BE2C (cell line): ENCODE data around the gene HS6ST2.

Experiments used
- DNase-seq: peaks from one replicate; pipeline ENCODE4 v3.0.0-alpha.2; 2020
- H3K27me3 ChIP-seq: fragments of 250-450 bp; sonication (Bioruptor Pico); 2 replicates; pipeline ENCODE4 v1.5.1; 2020; ENCODE audit warnings: mild to moderate bottlenecking
- H3K36me3 ChIP-seq: fragments of 250-450 bp; sonication (Bioruptor Pico); 2 replicates; pipeline ENCODE4 v1.5.1; 2020; ENCODE audit warnings: mild to moderate bottlenecking
- H3K4me1 ChIP-seq: fragments of 250-450 bp; sonication (Bioruptor Pico); 2 replicates; pipeline ENCODE4 v1.5.1; 2020
- H3K4me3 ChIP-seq: 2 replicates; pipeline ENCODE4 v1.5.1; 2011; ENCODE audit warnings: low read depth, low read length
- H3K9me3 ChIP-seq: fragments of 250-450 bp; sonication (Bioruptor Pico); 2 replicates; pipeline ENCODE4 v1.5.1; 2020
- CTCF ChIP-seq: IDR thresholded peaks from 2 replicates; pipeline ENCODE4 v1.5.1; 2012; ENCODE audit warnings: mild to moderate bottlenecking, low read depth, low read length

The HS6ST2 gene

GRCh38 chrX:132778917-132779316 lies 179.5 kb downstream of the HS6ST2 start:
- Histone ChIP-seq H3K27me3 (no peaks in the 10 kb centered on the region), H3K4me3 (no peak overlapping the region), H3K9me3 (no peaks in the 10 kb centered on the region), H3K4me1 (no peaks in the 10 kb centered on the region), H3K36me3 (no peaks in the 10 kb centered on the region)
- no peak for TF ChIP-seq CTCF
- no peak for DNase-seq

- H3K4me1 ChIP-seq, result no peaks in the 10 kb centered on the region
- no peak for TF ChIP-seq CTCF
- DNase-seq, result no peak
- no peaks in the 10 kb centered on the region for H3K27me3 ChIP-seq
- no peak overlapping the region for H3K4me3 ChIP-seq
- no peaks in the 10 kb centered on the region for H3K36me3 ChIP-seq
- no peaks in the 10 kb centered on the region for H3K9me3 ChIP-seq
These were observed 181.8 kb downstream of the HS6ST2 start for GRCh38 chrX:132776486-132777210.

DNA sequence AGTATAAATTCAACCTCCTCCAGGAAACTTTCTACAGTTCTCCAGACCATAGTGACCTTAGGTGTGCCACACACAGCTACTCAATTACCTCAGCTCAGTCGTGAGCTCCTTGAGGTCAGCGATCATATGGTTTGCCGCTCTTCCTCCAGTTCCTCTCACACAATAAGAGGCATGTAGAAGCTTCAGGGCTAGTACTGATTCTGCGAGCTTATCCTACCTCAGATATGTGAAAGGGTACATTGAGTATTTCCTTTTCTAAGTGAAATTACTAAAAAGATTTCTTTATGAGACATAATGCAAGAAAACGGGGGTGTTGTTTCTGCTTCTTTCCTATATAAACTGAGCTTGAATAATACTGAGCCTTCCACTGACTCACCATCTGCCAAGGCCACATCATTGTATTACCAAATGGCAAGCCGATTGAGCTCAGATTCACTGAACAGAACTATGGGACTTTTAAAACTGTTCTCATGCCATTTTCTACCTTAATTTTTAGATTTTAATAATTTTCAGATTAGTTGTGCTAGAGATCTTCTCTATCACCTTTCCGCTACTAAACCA lies 183.1 kb downstream of the HS6ST2 start:
- no peaks in the 10 kb centered on the region for H3K4me1 ChIP-seq
- no peak for DNase-seq
- H3K27me3 ChIP-seq, result no peaks in the 10 kb centered on the region
- no peak for TF ChIP-seq CTCF
- H3K4me3 ChIP-seq, result no peak overlapping the region
- no peaks in the 10 kb centered on the region for H3K9me3 ChIP-seq
- H3K36me3 ChIP-seq, result no peaks in the 10 kb centered on the region

DNA sequence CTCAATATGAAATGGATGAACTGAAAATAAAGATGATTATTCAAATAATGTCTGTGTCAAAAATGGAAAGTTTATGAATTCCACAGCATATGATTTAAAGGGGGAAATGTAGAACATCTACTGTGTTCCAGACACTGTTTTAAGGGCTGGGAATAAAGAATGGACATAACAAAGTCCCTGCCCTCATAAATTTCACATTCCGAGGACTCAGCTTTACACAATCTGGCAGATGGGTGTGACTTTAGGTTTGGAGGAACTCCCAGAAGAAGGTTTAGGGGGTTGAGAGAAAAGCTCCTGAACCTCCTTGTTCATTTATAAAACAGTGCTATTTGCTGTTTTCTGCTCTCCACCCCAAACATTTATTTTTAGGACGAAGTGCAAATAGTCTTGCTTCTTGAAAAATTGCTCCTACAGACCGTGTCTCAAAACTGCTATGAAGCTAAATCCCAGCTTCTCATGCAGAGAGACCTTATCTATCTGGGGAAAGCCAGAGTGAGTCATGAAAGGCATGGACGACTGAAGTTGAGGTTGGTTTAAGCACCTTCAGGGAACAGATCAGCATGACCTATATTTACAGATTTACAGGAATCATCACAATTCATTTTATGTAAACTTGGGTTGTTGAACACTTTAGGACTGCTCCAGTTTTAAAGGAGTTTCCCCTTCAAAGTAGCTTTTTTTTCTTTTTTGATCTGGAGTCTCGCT lies 184.3 kb downstream of the HS6ST2 start:
- H3K4me1 ChIP-seq, result no peaks in the 10 kb centered on the region

DNA sequence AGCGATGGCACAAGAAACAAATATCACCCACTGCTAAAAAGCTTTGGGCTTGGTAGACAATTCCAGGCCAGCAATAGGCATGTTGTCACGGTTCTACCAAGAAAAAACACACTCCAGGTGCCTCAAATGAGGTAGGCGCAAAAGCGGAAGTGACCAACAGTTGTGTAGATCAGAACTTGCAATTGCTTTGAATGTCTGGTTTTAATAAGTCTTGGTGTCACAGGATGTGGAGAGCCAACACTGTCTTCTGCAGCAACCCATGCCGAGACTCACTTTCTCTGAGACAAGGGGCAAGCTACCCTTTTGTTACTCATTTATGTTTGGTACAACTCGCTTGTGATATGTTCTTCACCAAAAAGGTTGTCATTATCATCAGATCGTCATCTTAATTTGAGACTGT lies 188.8 kb downstream of the HS6ST2 start:
- Histone ChIP-seq H3K36me3 (no peaks in the 10 kb centered on the region), H3K9me3 (no peaks in the 10 kb centered on the region), H3K4me1 (no peaks in the 10 kb centered on the region), H3K27me3 (no peaks in the 10 kb centered on the region), H3K4me3 (no peak overlapping the region)
- no peak for DNase-seq
- no peak for TF ChIP-seq CTCF

More for the DNA sequence above, 184.3 kb downstream of the HS6ST2 start:
- no peak for TF ChIP-seq CTCF
- DNase-seq, result no peak
- Histone ChIP-seq H3K9me3 (no peaks in the 10 kb centered on the region), H3K36me3 (no peaks in the 10 kb centered on the region), H3K4me3 (no peak overlapping the region), H3K27me3 (no peaks in the 10 kb centered on the region)

- no peak for DNase-seq
- no peaks in the 10 kb centered on the region for H3K36me3 ChIP-seq
- H3K4me3 ChIP-seq, result no peak overlapping the region
- no peaks in the 10 kb centered on the region for H3K27me3 ChIP-seq
- TF ChIP-seq CTCF, result no peak
- no peaks in the 10 kb centered on the region for H3K4me1 ChIP-seq
- no peaks in the 10 kb centered on the region for H3K9me3 ChIP-seq
These were observed 192.0 kb downstream of the HS6ST2 start for GRCh38 chrX:132766452-132766851.
